ENCODE results near the gene RAB40C.

The RAB40C gene

GRCh38 chr16:668519-669171 is 78.8 kb downstream of the RAB40C start:
- DNase-seq (ENCODE audit: low spot score): no peak

GRCh38 chr16:669666-670065 is 79.8 kb downstream of the RAB40C start:
- no peak for DNase-seq (ENCODE audit: low spot score)

- no peak for DNase-seq (ENCODE audit: low spot score)
Measured at GRCh38 chr16:670485-671352, 80.9 kb downstream of the RAB40C start.

- no peak for DNase-seq (ENCODE audit: low spot score)
Measured at GRCh38 chr16:671353-672131, 81.7 kb downstream of the RAB40C start.

GRCh38 chr16:672371-672770 is 82.5 kb downstream of the RAB40C start:
- no peak for DNase-seq (ENCODE audit: low spot score)

GRCh38 chr16:672851-673250 is 83.0 kb downstream of the RAB40C start:
- DNase-seq (ENCODE audit: low spot score): no peak

GRCh38 chr16:673399-673991 is 83.6 kb downstream of the RAB40C start:
- no peak for DNase-seq (ENCODE audit: low spot score)

GRCh38 chr16:674214-674881 is 84.5 kb downstream of the RAB40C start:
- no peak for DNase-seq (ENCODE audit: low spot score)

- DNase-seq (ENCODE audit: low spot score): peak; percentile 64
Measured at GRCh38 chr16:674968-675883, 85.4 kb downstream of the RAB40C start, which contains the start of gene RHBDL1. RHBDL1 (plus strand) TSS chr16:675671; CDS start chr16:675791, 120 bp downstream.

GRCh38 chr16:675884-676564 is 86.2 kb downstream of the RAB40C start:
- no peak for DNase-seq (ENCODE audit: low spot score)

- DNase-seq (ENCODE audit: low spot score): no peak
Measured at GRCh38 chr16:676565-676902, 86.7 kb downstream of the RAB40C start.

- no peak for DNase-seq (ENCODE audit: low spot score)
Measured at GRCh38 chr16:676913-677312, 87.0 kb downstream of the RAB40C start.

GRCh38 chr16:677316-678190 is 87.7 kb downstream of the RAB40C start:
- DNase-seq (ENCODE audit: low spot score): no peak

- no peak for DNase-seq (ENCODE audit: low spot score)
Measured at GRCh38 chr16:678209-678857, 88.5 kb downstream of the RAB40C start.

All from iPS-NIHi11 (cell line).